ENCODE data around the gene LHFPL2. TPM values are rescaled to one million over a fixed set of nuclear protein-coding genes. Genes with fewer than 3 reads are reported as not detected.
A peak's percentile ranks its signal among the peaks of the same experiment; 100 is the strongest.
"Not testable (repeated sequence)": the region's sequence is repeated elsewhere in the genome, so short reads cannot be mapped to it uniquely, and the experiment has no call there.

Gene LHFPL2
- total RNA-seq, 3 donors from 2014 or later = 44.8 to 63.6 (median 50.2) TPM

DNA sequence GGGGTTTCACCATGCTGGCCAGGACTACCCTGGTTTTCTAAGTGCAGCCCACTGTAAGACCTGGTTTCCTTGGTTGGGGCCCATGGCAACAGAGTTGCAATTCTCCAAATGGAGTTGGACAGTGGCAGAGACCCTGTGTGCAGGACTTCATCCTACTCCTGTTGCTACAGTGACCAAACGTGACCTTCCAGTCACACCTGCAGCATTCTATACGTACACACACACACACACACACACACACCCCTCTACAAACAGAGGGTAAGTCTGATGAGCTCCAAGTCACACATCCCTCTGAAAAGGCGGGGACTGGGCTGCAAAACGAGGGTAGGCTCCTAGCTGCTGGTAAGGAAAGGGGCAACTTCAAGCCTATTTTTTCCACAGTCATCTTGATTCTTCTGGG, 23.6 kb downstream of the LHFPL2 start:
- intact Hi-C loops (cut with DNase I, micrococcal nuclease) = no loop called here
- Histone ChIP-seq H3K4me1 (ENCODE audit: low read depth) (peaks cover 3% of the 10 kb centered on the region), H3K4me3 (no peak overlapping the region), H3K36me3 (ENCODE audit: low read depth) (no peaks in the 10 kb centered on the region), H3K9me3 (peaks cover 3% of the 10 kb centered on the region)
- DNase-seq (no peak), ATAC-seq (no peak)
- TF ChIP-seq, protein P1, sequence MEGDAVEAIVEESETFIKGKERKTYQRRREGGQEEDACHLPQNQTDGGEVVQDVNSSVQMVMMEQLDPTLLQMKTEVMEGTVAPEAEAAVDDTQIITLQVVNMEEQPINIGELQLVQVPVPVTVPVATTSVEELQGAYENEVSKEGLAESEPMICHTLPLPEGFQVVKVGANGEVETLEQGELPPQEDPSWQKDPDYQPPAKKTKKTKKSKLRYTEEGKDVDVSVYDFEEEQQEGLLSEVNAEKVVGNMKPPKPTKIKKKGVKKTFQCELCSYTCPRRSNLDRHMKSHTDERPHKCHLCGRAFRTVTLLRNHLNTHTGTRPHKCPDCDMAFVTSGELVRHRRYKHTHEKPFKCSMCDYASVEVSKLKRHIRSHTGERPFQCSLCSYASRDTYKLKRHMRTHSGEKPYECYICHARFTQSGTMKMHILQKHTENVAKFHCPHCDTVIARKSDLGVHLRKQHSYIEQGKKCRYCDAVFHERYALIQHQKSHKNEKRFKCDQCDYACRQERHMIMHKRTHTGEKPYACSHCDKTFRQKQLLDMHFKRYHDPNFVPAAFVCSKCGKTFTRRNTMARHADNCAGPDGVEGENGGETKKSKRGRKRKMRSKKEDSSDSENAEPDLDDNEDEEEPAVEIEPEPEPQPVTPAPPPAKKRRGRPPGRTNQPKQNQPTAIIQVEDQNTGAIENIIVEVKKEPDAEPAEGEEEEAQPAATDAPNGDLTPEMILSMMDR (IDR thresholded peaks at IDR 0.05) = no peak

DNA sequence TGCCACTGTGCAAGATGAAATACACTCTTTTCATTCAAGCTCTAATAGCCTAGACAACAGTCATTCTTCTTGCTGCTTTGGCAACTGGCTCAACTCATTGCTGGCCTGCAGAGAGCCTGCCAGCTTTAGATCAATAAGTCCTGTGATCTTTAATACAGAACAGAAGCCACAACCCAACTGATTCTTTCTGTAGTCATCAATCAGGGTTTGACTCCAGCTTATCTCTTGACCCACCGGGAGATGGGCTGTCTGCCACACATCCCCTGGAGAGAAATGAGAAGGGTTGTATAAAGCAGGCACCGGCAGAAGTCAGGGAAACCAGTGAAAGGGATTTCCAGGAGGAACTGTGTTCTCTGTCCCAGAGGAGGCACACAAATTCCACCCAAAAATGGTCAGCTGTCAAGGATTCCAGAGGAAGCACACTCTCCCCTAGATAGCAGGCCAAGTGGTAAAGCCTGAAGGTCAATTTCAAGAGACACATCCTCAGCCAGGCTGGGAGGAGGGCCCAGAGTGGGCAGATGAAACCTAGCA, 24.5 kb downstream of the LHFPL2 start:
- Histone ChIP-seq H3K4me1 (ENCODE audit: low read depth) (peaks cover 3% of the 10 kb centered on the region), H3K9me3 (peaks cover 3% of the 10 kb centered on the region), H3K4me3 (no peak overlapping the region), H3K36me3 (ENCODE audit: low read depth) (no peaks in the 10 kb centered on the region)
- ATAC-seq (no peak), DNase-seq (no peak)
- TF ChIP-seq, protein P1 (IDR thresholded peaks at IDR 0.05) = no peak
- intact Hi-C loops (cut with DNase I, micrococcal nuclease) = no loop called here

DNA sequence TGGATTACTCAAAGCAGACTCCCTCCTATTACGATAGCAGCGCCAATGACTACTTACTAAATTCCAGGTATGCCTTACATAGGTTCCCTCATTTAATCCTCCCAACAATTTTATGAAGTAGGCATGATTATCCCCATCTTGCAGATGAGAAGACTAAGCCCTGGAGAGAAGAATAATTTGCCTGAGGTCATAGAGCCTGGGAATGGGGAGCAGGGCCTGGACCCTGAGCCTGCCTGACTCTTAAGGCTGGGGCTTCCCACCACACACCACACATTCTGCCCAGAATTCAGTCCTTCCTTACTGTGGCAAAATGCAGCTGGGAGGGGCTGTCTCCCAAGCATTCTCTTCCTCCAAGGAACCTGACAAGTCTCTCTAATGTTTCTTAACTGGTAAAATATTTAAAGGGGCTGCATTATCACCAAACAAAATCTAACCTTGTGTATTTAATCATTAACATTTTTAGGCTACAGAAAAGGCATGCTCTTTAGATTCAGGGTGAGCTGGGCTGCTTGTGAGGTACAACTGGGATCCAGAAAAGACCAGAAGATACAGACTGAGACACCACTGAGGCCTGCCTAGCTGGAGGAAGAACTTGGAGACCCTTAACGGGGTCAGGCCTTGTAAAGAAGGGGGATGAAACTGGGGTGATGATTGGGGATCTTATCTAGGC, 26.1 kb downstream of the LHFPL2 start:
- Histone ChIP-seq H3K36me3 (ENCODE audit: low read depth) (no peaks in the 10 kb centered on the region), H3K4me1 (ENCODE audit: low read depth) (no peaks in the 10 kb centered on the region), H3K9me3 (peaks cover 3% of the 10 kb centered on the region), H3K4me3 (no peak overlapping the region)
- no peak for DNase-seq
- ATAC-seq = no peak
- TF ChIP-seq, protein P1 (IDR thresholded peaks at IDR 0.05) = no peak
- intact Hi-C loops (cut with DNase I, micrococcal nuclease) = no loop called here

DNA sequence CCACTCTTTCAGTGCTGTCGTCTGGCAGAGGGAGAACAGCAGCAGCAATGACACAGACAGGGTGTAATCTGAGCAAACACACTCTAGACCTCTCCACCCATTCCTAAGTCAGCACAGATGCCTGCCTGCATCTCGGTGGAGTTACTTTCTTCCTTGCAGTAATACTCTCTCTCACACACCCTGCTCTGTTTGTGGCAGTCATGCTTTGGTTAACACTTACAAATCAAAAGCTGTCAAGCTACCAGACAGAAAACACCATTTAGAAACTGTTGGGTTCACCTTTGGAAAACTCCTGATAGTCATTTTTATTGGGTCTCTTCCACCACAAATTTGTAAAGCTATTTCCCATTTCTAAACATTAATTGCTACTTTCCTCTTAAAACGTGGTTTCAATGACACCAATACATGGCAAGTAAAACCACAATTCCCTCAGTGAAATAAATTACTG, 27.3 kb downstream of the LHFPL2 start:
- Histone ChIP-seq H3K4me3 (no peak overlapping the region), H3K36me3 (ENCODE audit: low read depth) (no peaks in the 10 kb centered on the region), H3K9me3 (peaks cover 3% of the 10 kb centered on the region), H3K4me1 (ENCODE audit: low read depth) (no peaks in the 10 kb centered on the region)
- intact Hi-C loops (cut with DNase I, micrococcal nuclease) = no loop called here
- peak; percentile 34 for ATAC-seq
- TF ChIP-seq, protein P1 (IDR thresholded peaks at IDR 0.05) = no peak
- DNase-seq = no peak

DNA sequence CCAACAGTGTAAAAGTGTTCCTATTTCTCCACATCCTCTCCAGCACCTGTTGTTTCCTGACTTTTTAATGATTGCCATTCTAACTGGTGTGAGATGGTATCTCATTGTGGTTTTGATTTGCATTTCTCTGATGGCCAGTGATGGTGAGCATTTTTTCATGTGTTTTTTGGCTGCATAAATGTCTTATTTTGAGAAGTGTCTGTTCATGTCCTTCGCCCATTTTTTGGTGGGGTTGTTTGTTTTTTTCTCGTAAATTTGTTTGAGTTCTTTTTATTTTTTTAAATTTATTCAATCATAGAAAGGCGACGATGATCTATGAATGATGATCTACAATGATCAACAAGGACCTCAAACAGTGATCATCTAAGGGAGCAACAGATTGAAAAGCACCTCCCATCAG, 28.5 kb downstream of the LHFPL2 start:
- DNase-seq; H3K9me3 ChIP-seq; intact Hi-C loops (cut with DNase I, micrococcal nuclease); H3K4me3 ChIP-seq; ATAC-seq; H3K4me1 ChIP-seq (ENCODE audit: low read depth); H3K36me3 ChIP-seq (ENCODE audit: low read depth): not testable (repeated sequence)

DNA sequence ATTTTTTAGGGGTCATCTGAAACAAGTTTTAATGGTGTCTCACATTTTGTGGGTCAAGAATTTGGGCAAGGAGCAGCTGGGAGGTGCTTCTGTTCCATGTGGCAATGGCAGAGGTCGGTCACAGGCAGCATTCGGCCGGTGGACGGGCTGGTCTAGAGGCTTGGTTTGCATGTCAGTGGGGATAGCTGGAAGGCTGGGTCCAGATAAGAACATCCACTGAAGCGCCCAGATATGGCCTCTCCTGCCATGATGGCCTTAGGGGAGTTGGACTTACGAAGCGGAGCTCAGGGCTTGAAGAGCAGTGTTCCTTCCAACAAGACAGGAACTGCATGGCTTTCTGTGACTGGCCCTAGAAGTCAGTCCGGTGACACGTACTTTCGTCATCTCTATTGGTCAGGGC, 30.3 kb downstream of the LHFPL2 start:
- H3K36me3 ChIP-seq (ENCODE audit: low read depth) = no peaks in the 10 kb centered on the region
- DNase-seq (no peak), ATAC-seq (no peak)
- H3K9me3 ChIP-seq = peaks cover 3% of the 10 kb centered on the region
- no peak overlapping the region for H3K4me3 ChIP-seq
- no peaks in the 10 kb centered on the region for H3K4me1 ChIP-seq (ENCODE audit: low read depth)
- TF ChIP-seq, protein P1 (IDR thresholded peaks at IDR 0.05) = no peak
- intact Hi-C loops (cut with DNase I, micrococcal nuclease) = no loop called here

All from mucosa of descending colon (tissue), 3 donors.